SH-SY5Y (cell line): ENCODE results near the gene AKR1C1.
"Not testable (repeated sequence)": the region's sequence is repeated elsewhere in the genome, so short reads cannot be mapped to it uniquely, and the experiment has no call there.

Experiments used
- GATA2 ChIP-seq: IDR thresholded peaks from 2 replicates; pipeline ENCODE4 v1.6.1; 2011; ENCODE audit warnings: mild to moderate bottlenecking, low read depth, low read length
- GATA3 ChIP-seq: IDR thresholded peaks from 2 replicates; pipeline ENCODE4 v1.6.1; 2011; ENCODE audit warnings: low read depth, mild to moderate bottlenecking, low read length, moderate library complexity

The AKR1C1 gene

DNA sequence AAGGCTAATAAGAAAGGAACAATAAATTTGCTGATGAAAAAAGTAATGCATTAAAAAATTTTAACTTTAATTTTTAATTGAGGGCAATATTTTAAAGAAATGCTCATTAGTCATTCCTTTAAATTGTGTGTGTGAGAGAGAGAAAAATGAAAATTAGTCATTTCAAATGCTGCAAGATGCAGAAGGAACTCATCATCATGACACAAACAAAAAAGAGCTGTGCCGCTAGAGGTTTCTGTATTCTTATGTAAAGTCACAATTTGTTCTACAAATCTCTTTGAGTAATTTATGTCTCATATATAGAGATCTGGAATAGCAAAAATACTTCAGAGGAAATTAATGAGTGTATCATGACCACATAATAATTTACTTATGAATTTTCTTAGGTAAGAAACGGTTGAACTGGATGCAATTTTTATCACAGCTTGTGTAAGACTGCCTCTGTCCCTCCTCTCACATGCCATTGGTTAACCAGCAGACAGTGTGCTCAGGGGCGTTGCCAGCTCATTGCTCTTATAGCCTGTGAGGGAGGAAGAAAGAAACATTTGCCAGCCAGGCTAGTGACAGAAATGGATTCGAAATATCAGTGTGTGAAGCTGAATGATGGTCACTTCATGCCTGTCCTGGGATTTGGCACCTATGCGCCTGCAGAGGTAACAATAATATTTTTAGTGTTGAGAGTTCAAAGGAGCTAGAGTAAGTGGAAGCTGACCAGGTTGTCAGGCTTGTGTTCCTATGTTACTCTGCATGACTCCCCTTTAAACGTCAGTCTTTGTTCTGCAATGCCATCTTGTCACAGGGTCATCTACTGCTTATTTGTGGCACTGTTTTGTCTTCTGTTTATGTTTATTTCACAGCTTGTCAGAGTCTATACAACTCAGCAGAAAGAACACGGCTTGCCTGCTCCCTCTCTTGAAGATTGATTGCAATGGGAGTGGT is at the start of gene AKR1C1:
Gene AKR1C1, plus strand, starts transcription at position 540 of the 939 bp plus-strand sequence. Its CDS starts 30 bp downstream, at position 570.
- not testable (repeated sequence) for TF ChIP-seq GATA3, GATA2

DNA sequence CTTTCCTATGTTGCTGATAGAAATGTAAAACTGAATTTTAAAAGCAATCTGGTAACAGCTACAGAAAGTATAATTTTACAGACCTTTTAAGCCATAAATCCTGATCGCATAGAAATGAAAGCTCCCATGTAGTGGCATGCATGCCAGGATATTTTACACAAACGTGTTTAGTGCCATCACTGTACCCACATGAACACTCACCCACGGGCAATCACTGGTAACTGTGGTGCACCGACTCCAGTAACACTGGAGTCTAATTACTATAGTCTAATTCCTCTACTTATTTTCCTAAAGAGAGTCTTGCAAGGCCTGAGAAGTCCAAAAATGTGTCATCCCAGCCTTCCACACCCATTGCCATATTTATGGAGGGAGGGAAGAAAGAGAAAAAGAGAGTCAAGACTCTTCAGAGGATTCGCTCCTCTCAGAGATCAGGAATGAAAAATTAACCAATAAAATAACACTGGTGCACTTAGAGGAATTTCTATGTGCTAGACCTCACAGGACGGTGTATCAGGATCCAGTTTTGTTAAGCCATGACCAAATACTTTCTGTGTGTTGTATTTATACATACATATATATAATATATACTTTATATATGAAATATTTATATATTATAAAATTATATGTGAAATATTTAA is 48.9 kb upstream of the AKR1C1 start:
- TF ChIP-seq GATA3 (no peak), GATA2 (no peak)

DNA sequence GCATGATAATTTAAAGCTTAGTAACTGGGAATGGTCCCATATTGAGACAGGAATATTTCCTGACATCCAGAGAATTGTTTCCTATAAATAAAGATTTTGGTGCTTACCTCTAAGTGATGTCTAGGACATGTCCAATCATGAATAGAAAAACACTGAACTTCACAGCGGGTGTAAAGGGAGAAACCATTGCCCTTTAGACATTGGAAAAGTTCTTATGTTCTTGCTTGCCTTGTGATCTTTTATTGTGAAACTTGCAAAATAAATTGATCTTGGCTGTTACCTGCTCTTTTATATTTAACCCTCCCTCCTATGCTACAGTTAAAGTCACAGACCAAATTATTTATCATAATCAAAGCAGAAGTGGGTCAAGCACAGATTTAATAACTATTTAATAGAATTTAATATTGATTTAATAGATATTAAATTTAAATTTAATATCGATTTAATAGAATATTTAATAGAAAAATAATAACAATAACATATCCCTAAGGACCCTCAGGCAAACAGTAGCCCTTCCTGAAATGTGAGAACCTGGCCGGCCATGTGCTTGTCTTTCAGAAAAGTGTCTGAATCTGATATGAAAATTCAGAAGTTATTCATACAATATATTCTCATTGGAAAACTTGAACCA is 47.0 kb upstream of the AKR1C1 start:
- TF ChIP-seq GATA3 (no peak), GATA2 (no peak)

DNA sequence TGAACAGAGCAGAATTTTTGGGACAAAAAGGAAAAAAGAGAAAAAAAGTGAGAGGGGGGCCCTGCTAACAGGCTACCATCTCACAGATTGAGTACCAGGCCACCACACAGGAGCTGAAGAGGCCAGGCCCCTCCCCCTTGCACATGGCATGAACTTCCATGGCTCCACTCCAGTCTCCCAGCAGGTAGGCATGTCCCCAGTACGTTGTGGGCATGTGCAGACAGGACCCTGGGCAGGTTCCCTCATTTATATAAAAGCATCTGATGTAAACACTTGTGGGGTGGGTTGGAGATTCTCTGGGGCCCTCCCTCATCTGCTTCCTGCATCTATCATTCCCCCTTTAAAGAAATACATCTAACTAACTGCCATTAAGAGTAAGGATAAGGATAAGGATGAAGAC is 45.0 kb upstream of the AKR1C1 start:
- TF ChIP-seq GATA3: no peak
- TF ChIP-seq GATA2: no peak

GRCh38 chr10:4926400-4926799 is 36.8 kb upstream of the AKR1C1 start:
- no peak for TF ChIP-seq GATA3
- TF ChIP-seq GATA2: no peak

DNA sequence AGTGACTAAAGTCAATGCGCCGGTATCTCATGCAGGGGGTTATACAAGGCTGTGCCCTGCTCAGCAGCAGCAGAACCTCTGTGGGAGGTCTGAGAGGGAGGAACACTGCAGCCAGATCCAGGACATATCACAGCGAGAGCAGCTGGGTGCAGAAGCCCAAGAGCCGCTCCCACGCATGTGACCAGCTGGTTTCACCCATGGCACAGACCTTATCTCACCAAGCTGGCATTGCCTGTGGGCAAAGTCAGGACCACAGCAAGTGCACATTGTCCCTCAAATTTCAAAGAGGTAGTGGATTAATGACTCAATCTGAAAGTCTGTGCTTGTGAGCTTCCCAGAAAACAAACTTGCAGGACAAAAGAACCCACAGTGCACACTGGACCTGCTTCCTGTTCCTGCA is 31.6 kb upstream of the AKR1C1 start:
- no peak for TF ChIP-seq GATA3
- TF ChIP-seq GATA2: no peak

GRCh38 chr10:4934391-4934987 is 28.7 kb upstream of the AKR1C1 start:
- no peak for TF ChIP-seq GATA2
- no peak for TF ChIP-seq GATA3

DNA sequence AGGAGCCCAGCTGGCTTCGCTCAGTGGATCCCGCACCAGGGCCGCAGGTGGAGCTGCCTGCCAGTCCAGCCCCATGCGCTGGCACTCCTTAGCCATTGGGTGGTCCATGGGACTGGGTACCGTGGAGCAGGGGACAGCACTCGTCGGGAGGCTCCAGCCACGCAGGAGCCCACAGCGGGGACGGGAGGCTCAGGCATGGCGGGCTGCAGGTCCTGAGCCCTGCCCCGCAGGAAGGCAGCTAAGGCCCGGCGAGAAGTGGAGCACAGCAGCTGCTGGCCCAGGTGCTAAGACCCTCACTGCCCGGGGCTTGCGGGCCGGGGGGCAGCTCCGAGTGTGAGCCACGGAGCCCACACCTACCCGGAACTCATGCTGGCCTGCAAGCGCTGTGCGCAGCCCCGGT is 25.9 kb upstream of the AKR1C1 start:
- no peak for TF ChIP-seq GATA2
- no peak for TF ChIP-seq GATA3

GRCh38 chr10:4939224-4940072 is 23.8 kb upstream of the AKR1C1 start:
- TF ChIP-seq GATA2 (no peak), GATA3 (no peak)

GRCh38 chr10:4941540-4942330 is 21.5 kb upstream of the AKR1C1 start:
- no peak for TF ChIP-seq GATA2
- no peak for TF ChIP-seq GATA3

DNA sequence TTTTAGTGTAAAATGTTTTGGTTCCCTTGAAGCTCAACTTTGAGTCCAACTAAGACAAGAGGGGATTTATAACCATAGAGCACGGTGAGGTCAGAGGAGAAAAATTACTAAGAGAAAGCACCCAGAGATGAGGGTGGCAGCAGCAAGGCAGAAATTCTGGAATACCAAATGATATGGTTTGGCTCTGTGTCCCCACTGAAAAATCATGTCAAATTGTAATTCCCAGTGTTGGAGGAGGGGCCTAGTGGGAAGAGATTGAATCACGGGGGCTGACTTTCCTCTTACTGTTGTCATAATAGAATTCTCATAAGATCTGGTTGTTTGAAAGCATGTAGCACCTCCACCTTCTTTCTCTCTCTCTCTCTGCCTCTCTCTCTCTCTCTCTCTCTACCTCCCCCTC is 19.4 kb upstream of the AKR1C1 start:
- TF ChIP-seq GATA3: no peak
- no peak for TF ChIP-seq GATA2

- TF ChIP-seq GATA3 (no peak), GATA2 (no peak)
These were observed 18.4 kb upstream of the AKR1C1 start for GRCh38 chr10:4944841-4945240.
